HG03521 (cell line): ENCODE results near the gene HS6ST1.
"Not testable (repeated sequence)": the region's sequence is repeated elsewhere in the genome, so short reads cannot be mapped to it uniquely, and the experiment has no call there.

Experiments
- ATAC-seq: cut with Tn5 transposase; IDR thresholded peaks from one replicate; pipeline ENCODE4 v1.9.1; 2021; ENCODE audit warnings: mild to moderate bottlenecking, moderate library complexity; ENCODE audit not compliant: unreplicated experiment

HS6ST1 gene

DNA sequence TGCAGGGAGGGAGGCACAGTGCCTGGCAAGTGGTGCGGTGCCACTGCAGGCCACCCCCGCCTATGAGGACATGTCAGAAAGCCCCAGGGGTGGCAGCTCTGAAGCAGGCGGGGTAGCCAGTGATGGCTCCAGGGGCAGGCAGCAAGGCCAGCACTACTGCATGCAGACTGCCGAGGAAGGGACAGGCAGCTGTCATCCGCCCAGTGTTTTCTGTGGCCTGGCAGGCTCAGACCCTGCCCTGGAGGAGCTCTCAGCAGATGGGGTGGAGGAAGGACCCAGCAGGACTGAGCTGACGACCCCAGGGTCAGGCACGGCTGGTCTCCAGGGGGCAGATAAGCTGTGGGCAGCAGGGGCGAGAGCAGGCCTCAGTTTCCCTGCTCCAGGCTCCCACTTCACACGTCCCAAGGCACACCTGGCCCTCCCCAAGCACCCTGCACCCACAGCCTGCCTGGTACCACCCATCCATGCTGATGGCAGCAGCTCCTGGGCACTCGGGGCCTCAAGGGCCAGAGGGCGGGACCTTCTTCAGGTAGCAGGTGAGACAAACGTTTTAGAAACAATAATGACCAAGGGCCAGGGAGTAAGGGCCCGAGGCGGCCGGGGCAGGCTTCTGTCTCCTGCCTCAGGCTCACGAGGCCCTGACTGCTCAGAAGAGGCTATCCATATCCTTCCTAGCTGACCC lies 48.5 kb downstream of the HS6ST1 start:
- ATAC-seq: no peak

DNA sequence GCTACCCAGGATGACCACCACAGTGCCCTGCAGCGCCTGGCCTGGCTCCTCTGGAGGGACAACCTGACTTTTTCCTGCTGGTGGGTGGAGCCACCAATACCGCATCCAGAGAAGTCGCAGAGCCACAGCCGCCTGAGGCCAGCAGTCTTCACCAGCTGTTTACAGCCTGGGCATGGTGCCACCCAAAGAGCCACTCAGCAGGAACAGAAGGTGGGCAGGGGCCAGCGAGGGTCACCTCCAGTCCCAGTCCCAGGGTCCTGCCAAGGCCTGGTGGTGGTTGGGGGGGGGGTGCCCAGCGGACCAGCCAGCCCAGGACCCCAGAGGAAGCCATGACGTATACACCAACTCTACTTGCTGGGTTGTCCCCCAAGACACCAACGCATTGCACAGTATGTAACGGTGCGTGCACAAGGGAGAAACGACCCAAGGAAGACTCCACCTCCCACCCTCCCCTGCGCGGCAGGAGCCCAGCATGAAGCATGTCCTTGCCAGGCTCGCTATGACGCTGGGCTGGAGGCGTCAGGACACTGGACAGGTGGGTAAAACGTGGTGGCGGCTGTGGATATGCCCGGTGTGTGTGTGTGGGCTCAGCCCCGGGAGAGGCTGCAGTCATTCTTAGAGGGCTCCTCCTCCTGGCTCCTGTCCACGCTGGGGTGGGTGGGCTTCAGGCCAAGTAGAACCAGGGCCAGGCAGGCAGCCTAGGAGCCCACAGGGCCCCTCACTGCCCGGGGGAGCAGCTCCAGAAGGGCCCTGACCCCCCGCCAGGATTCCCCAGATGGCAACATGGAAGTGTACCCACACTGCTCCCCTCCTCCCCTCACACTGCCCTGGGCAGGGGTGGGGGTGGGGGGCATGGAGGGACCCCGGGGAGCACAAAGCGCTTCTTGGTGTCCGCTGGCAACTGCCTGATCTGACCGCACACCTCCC lies 49.3 kb downstream of the HS6ST1 start:
- no peak for ATAC-seq

DNA sequence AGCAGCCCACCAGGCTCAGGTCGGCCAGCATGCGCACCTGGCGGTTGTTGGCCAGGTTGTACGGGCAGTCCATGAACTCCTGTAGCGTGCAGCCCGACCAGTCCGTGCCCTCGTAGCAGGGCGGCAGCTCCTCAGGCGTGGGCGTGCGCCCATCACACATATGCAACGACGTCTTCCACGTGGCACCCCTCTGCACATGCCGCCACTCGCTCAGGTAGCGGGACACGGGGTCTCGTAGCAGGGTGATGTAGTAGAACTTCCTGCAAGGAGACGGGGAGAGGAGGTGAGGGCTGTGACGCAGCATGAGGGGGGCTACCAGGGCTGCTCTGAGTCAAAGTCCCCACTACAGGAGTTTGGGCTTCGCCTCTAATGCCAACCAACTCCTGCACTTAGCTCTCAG lies 50.1 kb downstream of the HS6ST1 start:
- ATAC-seq: not testable (repeated sequence)

DNA sequence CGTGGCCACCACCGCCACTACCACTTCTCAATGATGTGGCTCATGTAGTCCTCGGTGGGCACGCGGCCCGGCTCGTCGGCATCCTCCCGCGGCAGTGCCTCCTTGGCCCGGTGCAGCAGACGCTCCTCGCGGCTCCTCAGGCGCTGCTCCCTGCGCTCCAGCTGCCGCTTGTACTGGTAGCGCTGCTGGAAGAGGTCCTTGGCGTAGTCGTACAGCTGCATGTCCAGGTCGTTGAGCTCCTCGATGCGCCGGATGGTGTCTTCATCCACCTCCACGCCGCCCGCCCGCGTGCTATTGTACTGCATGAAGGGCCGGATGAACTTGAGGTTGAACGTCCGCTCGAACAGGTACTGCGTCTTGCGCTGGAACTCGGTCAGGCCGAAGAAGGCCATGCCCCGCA lies 50.5 kb downstream of the HS6ST1 start:
- ATAC-seq: not testable (repeated sequence)

DNA sequence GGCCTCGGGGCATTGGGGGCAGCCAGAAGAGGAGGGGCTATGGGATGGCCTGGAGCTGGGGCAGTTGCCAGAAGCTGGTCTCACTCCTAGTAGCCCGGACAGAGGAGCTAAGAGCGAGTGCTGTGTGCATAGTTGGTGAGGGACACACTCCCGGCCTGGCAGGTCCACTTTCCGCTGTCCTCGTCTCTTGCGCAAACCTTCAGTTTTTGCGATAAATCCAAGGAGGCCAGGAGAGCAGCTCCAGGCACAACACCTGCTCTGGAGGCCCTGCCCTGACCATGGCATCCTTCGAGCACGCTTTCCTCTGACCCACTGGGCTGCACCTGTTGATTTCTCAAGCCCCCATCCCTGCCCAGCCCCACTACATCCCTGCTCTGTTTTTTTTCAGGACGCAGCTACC lies 51.0 kb downstream of the HS6ST1 start:
- ATAC-seq: not testable (repeated sequence)

DNA sequence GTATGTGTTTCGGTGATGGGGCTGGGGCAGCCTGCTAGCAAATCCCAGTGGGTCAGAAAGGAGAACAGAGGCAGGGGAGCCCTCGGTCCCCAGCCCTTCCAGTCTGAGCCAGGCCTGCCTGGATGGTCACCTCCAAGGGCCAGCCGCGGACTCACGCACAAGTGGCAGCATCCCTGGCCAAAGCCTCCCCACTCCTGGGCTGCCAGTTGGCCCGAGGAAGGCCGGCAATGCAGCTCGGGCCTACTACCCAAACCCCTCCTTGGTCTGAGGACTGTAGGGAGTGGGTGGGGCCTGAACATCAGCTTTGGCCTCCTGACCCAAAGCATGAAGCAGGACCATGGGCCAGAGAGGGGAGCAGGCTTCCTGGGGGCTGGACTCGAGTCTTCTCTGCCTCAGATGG lies 51.5 kb downstream of the HS6ST1 start:
- ATAC-seq: not testable (repeated sequence)

DNA sequence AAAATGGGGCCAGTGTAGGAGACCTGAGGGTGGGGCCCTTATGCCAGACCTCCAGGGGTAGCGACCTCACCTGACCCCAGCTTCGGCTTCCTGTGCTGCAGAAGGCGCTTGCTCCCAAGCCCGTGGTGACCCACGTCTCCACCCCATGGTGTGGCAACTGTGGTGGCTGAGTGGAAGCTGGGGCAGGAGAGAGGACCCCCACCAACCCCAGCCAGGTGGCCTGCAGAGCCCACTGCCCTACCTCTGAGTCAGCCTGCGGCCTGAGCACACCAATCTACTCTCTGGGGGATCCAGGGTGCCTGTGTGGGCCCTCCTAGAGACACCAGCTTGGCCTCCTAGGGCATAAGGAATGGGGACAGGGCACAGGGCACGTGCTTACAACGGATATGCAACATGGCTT lies 52.2 kb downstream of the HS6ST1 start:
- ATAC-seq: not testable (repeated sequence)

DNA sequence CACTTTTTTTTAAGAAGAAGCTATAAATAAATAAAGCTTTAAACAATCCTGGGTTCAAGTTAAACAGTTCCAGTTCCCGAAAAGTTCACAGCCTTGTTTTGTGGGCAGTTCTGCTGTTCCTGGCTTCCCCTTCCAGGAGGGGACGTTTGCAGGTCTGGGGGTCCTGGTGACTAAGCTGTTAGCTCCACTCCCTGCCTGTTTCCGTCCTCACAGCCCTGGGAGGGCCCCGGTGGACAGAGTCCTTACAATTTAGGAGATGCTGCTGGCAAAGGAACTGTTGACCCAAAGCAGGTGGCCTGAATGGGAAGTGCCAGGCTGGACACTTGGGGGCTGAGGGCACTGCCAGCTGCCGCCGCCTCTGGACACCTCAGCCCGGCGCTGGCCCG lies 53.1 kb downstream of the HS6ST1 start:
- ATAC-seq: not testable (repeated sequence)

DNA sequence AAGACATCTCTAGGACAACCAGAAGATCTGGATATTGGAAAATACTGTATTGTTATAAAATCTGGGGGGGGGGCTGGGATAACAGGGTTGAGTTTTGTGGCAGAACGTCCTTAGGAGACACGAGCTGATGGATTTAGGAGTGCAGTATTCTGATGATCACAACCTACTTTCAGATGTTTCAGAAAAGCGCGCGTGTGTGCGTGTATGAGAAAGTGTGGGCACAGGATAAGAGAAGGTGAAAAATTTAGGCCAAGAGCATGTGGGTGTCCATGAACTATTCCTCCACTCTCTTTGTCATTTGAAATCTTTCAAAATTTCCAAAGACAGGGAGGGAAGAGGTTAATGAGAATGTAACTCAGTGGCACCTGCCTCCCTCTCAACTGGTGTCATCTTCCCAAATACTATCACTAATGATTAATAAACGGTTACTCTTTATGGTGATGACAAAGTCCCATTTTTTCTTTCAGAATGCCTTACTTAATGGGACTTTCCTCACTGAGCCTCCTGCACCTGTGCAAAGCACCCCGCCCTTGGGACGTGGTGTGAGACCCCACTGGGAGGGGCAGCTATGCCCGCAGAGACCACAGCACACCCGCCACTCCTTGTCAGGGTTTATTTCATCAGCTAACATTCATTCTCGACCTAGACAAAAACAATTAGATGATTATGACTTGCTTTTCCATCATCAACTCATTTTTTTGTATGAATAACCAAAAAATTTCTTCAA lies 53.6 kb downstream of the HS6ST1 start:
- ATAC-seq: no peak

DNA sequence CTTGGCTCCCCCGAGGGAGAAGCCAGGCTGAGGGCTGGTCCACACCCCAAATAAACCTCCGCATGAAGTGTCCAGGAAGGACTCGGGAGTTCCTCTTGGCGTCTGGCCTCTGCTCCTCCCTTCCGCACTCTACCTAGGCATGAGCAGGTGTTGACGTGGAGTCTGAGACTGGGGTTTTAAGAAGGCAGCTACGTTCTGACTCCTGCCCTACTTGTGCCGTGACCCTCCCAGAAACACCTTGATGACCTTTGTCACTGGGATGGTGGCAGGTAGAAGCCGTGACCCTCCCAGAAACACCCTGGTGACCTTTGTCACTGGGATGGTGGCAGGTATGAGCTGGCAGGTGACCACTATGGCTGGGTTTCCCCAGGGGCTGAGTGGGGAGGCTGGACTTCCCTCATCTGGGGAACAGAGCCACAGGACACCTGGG lies 54.8 kb downstream of the HS6ST1 start:
- ATAC-seq: no peak

DNA sequence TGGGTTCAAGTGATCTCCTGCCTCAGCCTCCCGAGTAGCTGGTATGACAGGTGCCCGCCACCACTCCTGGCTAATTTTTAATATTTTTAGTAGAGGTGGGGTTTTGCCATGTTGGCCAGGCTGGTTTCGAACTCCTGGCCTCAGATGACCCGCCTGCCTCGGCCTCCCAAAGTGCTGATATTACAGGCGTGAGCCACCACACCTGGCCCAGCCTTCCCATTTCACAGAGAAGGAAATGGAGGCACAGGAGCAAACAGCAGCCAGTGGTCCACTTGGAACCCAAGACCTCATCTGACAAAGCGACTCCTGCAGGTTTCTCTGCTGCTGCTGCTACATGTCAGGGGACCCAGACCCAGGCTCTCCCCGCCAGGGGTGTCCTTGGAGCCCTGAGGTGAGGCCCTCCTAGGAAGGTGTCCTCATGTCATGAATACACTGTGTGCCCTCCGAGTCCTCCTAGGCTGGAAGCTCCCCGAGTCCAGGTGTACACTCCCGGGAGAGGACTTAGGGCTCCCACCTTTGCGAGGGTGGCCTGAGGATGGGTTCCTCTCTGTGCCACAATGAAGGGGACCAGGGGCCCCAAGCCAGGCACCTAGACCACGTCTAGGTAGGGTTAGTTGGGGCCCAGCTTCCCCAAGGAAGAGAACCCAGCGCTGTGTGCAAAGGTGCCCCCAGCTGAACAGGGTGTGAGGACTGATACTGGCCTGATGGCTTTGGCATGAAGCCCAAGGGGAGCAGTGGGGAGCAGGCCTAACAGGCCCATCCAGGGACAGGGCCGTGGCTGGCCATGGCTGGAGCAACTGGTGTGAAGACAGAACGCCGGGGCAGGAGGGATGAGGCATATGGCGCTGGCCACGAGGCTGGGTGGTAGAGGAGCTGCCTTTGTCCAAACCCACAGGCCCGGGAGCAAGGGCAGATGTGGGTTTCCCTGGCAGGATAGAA lies 56.1 kb downstream of the HS6ST1 start:
- ATAC-seq: no peak

DNA sequence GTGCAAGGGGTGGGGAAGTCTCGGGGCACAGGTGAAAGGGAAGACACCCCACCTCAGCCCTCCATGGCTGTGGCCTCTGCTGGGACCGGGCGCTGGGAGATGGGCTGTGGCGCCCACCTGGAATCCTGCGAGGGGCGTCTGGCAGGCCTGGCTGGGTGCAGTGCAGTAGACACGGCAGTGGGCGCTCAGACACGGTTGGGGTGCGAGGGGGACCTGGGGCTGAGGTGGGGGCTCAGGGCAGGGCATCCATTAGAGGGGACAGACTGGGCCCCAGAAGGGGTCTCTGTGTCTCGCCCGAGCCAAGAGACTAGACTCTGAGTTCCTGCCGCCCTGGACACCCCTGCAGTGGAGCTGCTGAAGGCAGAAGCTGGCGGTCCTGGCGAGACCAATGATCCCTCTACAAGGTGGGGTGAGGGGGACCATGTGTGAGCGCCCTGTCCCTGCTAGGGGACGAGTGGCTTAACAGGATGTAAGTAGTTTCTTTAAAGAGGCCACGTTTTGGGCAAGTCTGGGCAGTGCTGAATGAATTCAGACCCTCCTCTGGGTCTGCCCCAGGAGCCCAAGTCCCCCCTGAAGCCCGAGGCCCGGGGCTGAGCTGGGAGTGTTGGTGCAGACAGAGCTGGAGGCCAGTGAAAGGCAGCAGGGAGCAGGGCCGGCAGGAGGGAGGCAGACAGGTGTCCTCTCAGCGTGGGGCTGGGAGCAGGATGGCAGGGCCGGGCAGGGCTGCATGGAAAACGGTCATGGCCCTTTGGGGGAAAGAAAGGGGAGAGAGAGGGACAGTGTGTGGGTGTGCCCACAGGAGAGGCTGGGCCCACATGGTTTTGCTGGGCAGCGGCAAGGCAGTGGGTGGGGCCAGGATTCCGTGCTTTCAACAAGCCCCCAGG lies 57.2 kb downstream of the HS6ST1 start:
- no peak for ATAC-seq

DNA sequence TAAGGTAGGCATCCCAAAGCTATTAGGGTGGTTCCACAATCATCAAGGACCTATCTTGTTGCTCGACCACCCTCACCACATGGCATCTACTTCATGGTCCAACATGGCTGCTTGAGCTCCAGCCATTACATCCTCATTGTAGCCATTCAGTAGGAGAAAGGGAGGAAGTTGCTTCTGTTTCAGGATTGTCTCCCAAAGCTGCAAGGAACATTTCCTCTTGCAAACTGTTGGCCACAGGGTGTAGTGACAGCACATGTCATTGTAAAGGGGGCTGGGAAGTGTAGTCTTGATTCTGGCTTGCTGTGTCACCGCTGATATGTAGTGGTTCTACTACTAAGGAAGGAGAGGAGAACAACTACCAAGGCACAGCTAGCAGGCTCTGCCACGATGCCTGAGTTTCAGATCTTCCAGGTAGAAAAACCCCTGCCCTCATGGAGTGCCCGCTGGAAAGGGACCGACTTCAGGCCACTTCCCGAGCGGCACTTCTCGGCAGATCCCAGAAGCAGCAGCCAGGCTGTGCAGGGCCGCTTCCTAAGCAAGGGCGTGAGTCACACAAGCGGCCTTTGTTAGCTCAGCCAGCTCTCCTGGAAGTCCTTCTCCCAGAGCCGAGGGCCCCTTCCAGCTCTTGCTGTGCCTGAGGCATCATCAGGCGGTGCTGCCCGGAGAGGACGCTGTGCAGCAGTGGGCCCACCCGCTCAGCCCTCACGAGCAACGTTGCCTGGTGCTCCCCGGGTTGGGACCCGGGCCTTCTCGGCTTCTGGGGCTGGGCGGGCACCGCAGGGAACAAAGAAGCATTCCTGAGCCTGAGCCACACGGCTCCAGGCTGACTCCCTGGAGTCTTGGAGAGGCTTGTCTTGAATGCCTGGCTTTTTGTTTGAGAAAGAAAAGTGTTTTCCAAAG lies 58.2 kb downstream of the HS6ST1 start:
- ATAC-seq: no peak

DNA sequence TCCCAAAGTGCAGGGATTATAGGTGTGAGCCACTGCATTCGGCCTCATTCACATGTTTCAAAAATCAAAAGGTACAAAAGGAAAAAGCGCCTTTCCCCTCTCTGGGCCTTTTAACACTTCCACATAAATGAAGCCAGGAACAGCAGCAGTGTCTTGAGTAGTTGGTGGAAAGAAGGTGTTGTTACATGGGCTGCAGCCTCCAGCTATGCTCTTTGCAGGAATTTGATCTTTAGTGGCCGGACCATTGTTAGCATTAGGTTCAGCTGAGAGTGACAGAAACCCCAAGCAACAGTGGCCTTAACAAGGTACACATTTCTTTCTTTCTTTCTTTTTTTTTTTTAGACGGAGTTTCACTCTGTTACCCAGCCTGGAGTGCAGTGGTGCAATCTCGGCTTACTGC lies 59.1 kb downstream of the HS6ST1 start:
- ATAC-seq: no peak

DNA sequence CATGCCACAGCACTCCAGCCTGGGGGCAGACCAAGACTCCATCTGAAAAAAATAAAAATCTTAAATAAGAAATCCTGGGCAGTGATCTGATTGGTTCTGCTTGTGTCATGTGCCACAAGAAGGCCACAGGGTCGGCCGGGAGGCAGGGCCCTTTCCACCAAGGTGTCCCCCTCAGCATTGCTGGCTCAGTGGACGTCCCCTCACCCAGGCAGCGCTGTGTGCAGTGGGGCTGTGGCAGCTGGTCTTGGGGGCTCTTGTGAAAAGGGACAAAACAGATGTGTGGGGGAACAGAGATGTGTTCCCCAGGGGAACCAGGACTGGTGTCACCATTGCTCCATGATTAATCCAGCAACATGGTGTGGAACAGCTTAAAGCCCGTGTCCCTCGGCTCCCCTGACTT lies 60.5 kb downstream of the HS6ST1 start:
- ATAC-seq: no peak

DNA sequence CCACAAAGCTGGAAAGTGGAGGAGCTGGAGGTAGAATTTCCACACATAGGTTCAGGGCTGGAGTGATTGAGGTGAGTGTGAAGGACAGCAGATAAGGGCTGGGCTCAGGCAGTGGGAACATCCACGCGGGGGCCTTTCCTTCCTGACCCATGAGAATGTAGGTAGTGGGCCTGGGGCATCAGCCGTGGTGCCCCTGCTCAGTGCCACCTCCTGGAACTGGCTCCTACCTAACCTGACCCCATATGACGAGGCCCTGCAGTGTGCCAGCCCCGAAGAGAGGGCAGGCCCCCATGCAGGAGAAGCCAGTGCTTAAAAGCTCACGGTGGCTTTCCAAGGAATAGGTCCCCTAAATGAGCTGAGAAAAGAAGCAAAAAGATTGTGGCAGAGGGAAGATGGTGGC lies 66.2 kb downstream of the HS6ST1 start:
- ATAC-seq: no peak

DNA sequence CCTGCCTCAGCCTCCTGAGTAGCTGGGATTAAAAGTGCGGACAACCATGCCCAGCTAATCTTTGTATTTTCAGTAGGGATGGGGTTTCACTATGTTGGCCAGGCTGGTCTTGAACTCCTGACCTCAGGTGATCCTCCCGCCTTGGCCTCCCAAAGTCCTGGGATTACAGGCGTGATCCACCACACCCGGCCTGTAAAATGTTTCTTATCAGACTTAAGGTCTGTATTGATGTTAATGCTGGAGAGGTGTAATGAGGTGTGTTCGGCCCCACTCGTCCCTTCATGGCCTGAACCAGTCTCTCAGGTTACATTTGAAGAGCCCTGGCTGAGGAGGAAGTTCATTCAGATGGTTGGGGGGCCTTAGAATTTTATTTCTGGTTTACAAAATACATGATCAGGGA lies 66.6 kb downstream of the HS6ST1 start:
- not testable (repeated sequence) for ATAC-seq

DNA sequence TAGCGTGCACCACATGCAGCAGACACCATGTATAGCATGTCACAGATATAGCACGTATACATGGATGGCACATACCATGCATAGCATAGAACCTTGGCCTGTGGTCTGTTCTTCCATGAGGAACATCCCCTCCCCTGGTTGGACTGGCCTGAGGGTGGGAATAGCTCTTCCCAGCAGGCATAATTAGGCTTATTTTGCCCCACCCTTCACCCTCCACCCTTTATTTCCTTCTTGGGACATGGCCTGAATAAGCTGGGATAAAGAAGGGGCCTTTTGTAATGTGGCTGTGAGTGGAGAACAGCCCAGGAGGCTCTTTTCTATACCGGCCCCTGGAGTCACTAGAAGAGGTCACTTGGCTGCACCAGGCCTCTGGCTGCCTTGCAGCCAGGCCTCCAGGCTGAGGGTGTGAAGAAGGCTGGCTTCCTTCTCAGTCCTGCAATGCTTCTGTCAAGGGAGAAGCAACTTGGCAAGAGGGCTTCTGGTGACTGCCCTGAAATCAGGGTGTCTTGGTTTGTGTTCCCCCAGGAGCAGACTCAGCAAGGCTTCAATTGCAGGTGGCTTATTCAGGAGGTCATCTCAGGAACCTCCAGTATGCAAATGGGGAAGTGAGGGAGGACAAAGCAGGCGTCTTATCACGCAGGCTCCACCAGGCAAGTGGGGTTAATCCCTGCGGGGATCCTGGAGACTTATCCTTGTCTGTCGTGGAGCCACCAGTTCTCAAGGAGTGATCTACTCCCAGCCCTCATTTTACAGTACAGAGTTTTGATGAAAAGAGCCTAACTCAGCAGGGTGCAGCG lies 68.2 kb downstream of the HS6ST1 start:
- no peak for ATAC-seq
